Neural progenitor cell (in vitro differentiated cells): ENCODE results near the gene PFDN1. TPM values are rescaled to one million over a fixed set of nuclear protein-coding genes. Genes with fewer than 3 reads are reported as not detected.

Source experiments
- DNase-seq: peaks from one replicate; pipeline ENCODE4 v3.0.0-alpha.2; 2016; ENCODE audit warnings: low spot score
- H2AFZ ChIP-seq: fragments of 200-600 bp; sonication (generic); replicated peaks from 2 replicates; pipeline ENCODE4 v1.6.1; 2016; ENCODE audit warnings: antibody characterized with exemption
- H3F3A ChIP-seq: fragments of 200-600 bp; sonication (generic); 2 replicates; pipeline ENCODE4 v1.6.1; 2016; ENCODE audit warnings: antibody characterized with exemption, low read depth
- H3K27ac ChIP-seq: fragments of 200-600 bp; sonication (generic); 2 replicates; pipeline ENCODE4 v1.5.1; 2016; ENCODE audit warnings: mild to moderate bottlenecking
- H3K27me3 ChIP-seq: fragments of 200-600 bp; sonication (generic); 2 replicates; pipeline ENCODE4 v1.6.1; 2016; ENCODE audit warnings: mild to moderate bottlenecking, moderate library complexity
- H3K36me3 ChIP-seq: fragments of 200-600 bp; sonication (generic); 2 replicates; pipeline ENCODE4 v1.5.1; 2016
- H3K4me1 ChIP-seq: fragments of 200-600 bp; sonication (generic); 2 replicates; pipeline ENCODE4 v1.6.1; 2016; ENCODE audit warnings: mixed run types
- H3K4me2 ChIP-seq: fragments of 200-600 bp; sonication (generic); 2 replicates; pipeline ENCODE4 v1.6.1; 2016
- H3K4me3 ChIP-seq: fragments of 200-600 bp; sonication (generic); 2 replicates; pipeline ENCODE4 v1.5.1; 2016
- H3K79me2 ChIP-seq: fragments of 200-600 bp; sonication (generic); 2 replicates; pipeline ENCODE4 v1.6.1; 2016; ENCODE audit warnings: low read depth
- H3K9ac ChIP-seq: fragments of 200-600 bp; sonication (generic); 2 replicates; pipeline ENCODE4 v1.6.1; 2016
- H3K9me3 ChIP-seq: fragments of 200-600 bp; sonication (generic); 2 replicates; pipeline ENCODE4 v1.5.1; 2016; ENCODE audit warnings: low read depth
- H4K20me1 ChIP-seq: fragments of 200-600 bp; sonication (generic); 2 replicates; pipeline ENCODE4 v1.6.1; 2016; ENCODE audit warnings: low read depth
- H3K27ac Mint-ChIP-seq: 3 replicates; pipeline ENCODE4 v1.8.0; 2021; ENCODE audit warnings: mixed read lengths
- H3K27me3 Mint-ChIP-seq: 2 replicates; pipeline ENCODE4 v1.8.0; 2022; ENCODE audit warnings: low read depth, mild to moderate bottlenecking, inconsistent platforms, moderate library complexity, mixed read lengths; ENCODE audit not compliant: insufficient read depth
- H3K36me3 Mint-ChIP-seq: 3 replicates; pipeline ENCODE4 v1.8.0; 2021; ENCODE audit warnings: mixed read lengths
- H3K4me1 Mint-ChIP-seq: 3 replicates; pipeline ENCODE4 v1.8.0; 2021; ENCODE audit warnings: mixed read lengths
- H3K4me3 Mint-ChIP-seq: 3 replicates; pipeline ENCODE4 v1.8.0; 2021; ENCODE audit warnings: mild to moderate bottlenecking, moderate library complexity, mixed read lengths
- H3K9me3 Mint-ChIP-seq: 3 replicates; pipeline ENCODE4 v1.8.0; 2020; ENCODE audit warnings: mixed read lengths
- EZH2 ChIP-seq: fragments of 200-600 bp; sonication (generic); IDR thresholded peaks from 2 replicates; pipeline ENCODE4 v1.6.1; 2017; ENCODE audit warnings: antibody characterized with exemption, mild to moderate bottlenecking, moderate library complexity
- EZH2phosphoT487 ChIP-seq: fragments of 200-600 bp; sonication (generic); IDR thresholded peaks from 2 replicates; pipeline ENCODE4 v1.6.1; 2017; ENCODE audit warnings: antibody characterized with exemption
- total RNA-seq: library from RNA; depleted of rRNA; stranded (reverse); fragments of >200 nt; gene quantifications from 2 replicates; pipeline ENCODE4 v1.2.3, GENCODE V29; 2015; ENCODE audit warnings: low replicate concordance
- TF ChIP-seq, protein P1 (sequence below): fragments of 200-600 bp; sonication (generic); IDR thresholded peaks from 2 replicates; pipeline ENCODE4 v1.5.1; 2017; ENCODE audit warnings: antibody characterized with exemption, mild to moderate bottlenecking

PFDN1 gene
- total RNA-seq, 1 donor from 2014 or later: 79.8 TPM

- no peaks in the 10 kb centered on the region for H3K36me3 ChIP-seq
- no peaks in the 10 kb centered on the region for H3K9me3 Mint-ChIP-seq
- H3K4me1 Mint-ChIP-seq: no peaks in the 10 kb centered on the region
- TF ChIP-seq EZH2 (no peak), EZH2phosphoT487 (no peak)
- TF ChIP-seq, protein P1, sequence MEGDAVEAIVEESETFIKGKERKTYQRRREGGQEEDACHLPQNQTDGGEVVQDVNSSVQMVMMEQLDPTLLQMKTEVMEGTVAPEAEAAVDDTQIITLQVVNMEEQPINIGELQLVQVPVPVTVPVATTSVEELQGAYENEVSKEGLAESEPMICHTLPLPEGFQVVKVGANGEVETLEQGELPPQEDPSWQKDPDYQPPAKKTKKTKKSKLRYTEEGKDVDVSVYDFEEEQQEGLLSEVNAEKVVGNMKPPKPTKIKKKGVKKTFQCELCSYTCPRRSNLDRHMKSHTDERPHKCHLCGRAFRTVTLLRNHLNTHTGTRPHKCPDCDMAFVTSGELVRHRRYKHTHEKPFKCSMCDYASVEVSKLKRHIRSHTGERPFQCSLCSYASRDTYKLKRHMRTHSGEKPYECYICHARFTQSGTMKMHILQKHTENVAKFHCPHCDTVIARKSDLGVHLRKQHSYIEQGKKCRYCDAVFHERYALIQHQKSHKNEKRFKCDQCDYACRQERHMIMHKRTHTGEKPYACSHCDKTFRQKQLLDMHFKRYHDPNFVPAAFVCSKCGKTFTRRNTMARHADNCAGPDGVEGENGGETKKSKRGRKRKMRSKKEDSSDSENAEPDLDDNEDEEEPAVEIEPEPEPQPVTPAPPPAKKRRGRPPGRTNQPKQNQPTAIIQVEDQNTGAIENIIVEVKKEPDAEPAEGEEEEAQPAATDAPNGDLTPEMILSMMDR: no peak
- H3K4me3 Mint-ChIP-seq: no peak overlapping the region
- H2AFZ ChIP-seq: no peak overlapping the region
- DNase-seq: no peak
- no peaks in the 10 kb centered on the region for H3K27me3 ChIP-seq
- H3K4me3 ChIP-seq: no peak overlapping the region
- H3K36me3 Mint-ChIP-seq: peaks cover 10% of the 10 kb centered on the region
- no peak overlapping the region for H3K9ac ChIP-seq
- H3K4me1 ChIP-seq: no peaks in the 10 kb centered on the region
- no peak overlapping the region for H3K27ac Mint-ChIP-seq
- no peaks in the 10 kb centered on the region for H3K9me3 ChIP-seq
- H3F3A ChIP-seq: peaks cover 6% of the 10 kb centered on the region
- no peaks in the 10 kb centered on the region for H4K20me1 ChIP-seq
- peaks cover 5% of the 10 kb centered on the region for H3K79me2 ChIP-seq
- H3K4me2 ChIP-seq: no peak overlapping the region
- H3K27ac ChIP-seq: no peak overlapping the region
- peaks cover 2% of the 10 kb centered on the region for H3K27me3 Mint-ChIP-seq
Observed at GRCh38 chr5:140273401-140273877, 29.5 kb downstream of the PFDN1 start.

GRCh38 chr5:140270008-140270407 lies 32.9 kb downstream of the PFDN1 start:
- DNase-seq: no peak
- Histone ChIP-seq H2AFZ (no peak overlapping the region), H3F3A (peaks cover 25% of the 10 kb centered on the region), H3K4me2 (no peak overlapping the region), H3K27ac (no peak overlapping the region), H3K9ac (no peak overlapping the region), H3K27me3 (no peaks in the 10 kb centered on the region), H3K9me3 (no peaks in the 10 kb centered on the region), H3K79me2 (peaks cover 27% of the 10 kb centered on the region), H4K20me1 (peaks cover 17% of the 10 kb centered on the region), H3K4me3 (no peak overlapping the region), H3K36me3 (no peaks in the 10 kb centered on the region), H3K4me1 (peaks cover 26% of the 10 kb centered on the region)
- no peak for TF ChIP-seq EZH2phosphoT487
- no peak for TF ChIP-seq EZH2
- TF ChIP-seq, protein P1: no peak
- H3K9me3 Mint-ChIP-seq: no peaks in the 10 kb centered on the region
- peaks cover 10% of the 10 kb centered on the region for H3K4me1 Mint-ChIP-seq
- H3K36me3 Mint-ChIP-seq: no peaks in the 10 kb centered on the region
- peaks cover 2% of the 10 kb centered on the region for H3K27me3 Mint-ChIP-seq
- no peak overlapping the region for H3K4me3 Mint-ChIP-seq
- H3K27ac Mint-ChIP-seq: no peak overlapping the region

DNA sequence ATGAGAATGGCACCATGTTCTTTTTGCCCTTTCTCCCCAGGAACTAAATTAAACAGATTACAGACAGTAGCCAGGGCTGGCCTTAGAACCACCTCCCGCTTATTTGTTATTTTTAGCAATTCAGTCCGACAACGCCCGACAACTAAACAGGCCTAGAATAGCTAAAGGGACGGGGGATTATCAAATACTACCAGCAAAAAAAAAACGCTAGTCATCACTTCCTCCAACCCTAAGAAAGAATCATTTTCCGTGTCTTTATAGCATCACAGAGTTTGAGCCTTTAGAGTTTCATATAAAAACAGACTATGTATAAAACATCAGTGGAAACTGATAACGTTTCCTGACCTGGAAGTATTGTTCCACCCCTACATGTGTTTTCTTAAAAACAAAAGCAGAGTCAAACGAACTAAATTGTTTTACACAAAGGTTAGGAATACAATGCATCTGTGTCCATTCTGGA lies 35.3 kb downstream of the PFDN1 start:
- Histone ChIP-seq H3K79me2 (peaks cover 38% of the 10 kb centered on the region), H4K20me1 (peaks cover 20% of the 10 kb centered on the region), H3K4me1 (peaks cover 26% of the 10 kb centered on the region), H3K4me3 (no peak overlapping the region), H2AFZ (no peak overlapping the region), H3K4me2 (peak overlapping the region; percentile 26), H3K27me3 (no peaks in the 10 kb centered on the region), H3F3A (peaks cover 29% of the 10 kb centered on the region), H3K27ac (peak overlapping the region; percentile 71), H3K9me3 (no peaks in the 10 kb centered on the region), H3K9ac (no peak overlapping the region), H3K36me3 (no peaks in the 10 kb centered on the region)
- peaks cover 2% of the 10 kb centered on the region for H3K27me3 Mint-ChIP-seq
- TF ChIP-seq, protein P1: no peak
- TF ChIP-seq EZH2phosphoT487 (no peak), EZH2 (no peak)
- H3K9me3 Mint-ChIP-seq: no peaks in the 10 kb centered on the region
- no peak overlapping the region for H3K4me3 Mint-ChIP-seq
- peaks cover 10% of the 10 kb centered on the region for H3K4me1 Mint-ChIP-seq
- DNase-seq: no peak
- peaks cover 3% of the 10 kb centered on the region for H3K36me3 Mint-ChIP-seq
- peak overlapping the region; percentile 28 for H3K27ac Mint-ChIP-seq
